MCF 10A (cell line): ENCODE measurements around the gene CCL18. TPM values are rescaled to one million over a fixed set of nuclear protein-coding genes. Genes with fewer than 3 reads are reported as not detected.
"Not testable (repeated sequence)": the region's sequence is repeated elsewhere in the genome, so short reads cannot be mapped to it uniquely, and the experiment has no call there.

ENCODE experiments used
- BruUV-seq: library from RNA; stranded (reverse); fragments of 400-500 nt; replicated peaks from 2 replicates; lab custom pipeline; 2021; lab: Mats Ljungman, UMichigan
- CTCF ChIA-PET: fragments of 300-600 bp; sonication (Branson Sonifier 250); formaldehyde crosslinking; extraction: SDS; loops from one replicate; lab custom pipeline; 2021; ENCODE audit warnings: antibody characterized with exemption, inconsistent platforms; lab: Yijun Ruan, JAX
- POLR2A ChIA-PET: fragments of 300-600, 350-650 bp; sonication (Branson Sonifier 250); formaldehyde crosslinking; extraction: SDS; loops from one replicate; lab custom pipeline; 2020; ENCODE audit warnings: antibody characterized with exemption, inconsistent platforms; lab: Yijun Ruan, JAX
- DNase-seq: peaks from one replicate; pipeline ENCODE4 v3.0.0-alpha.2; 2018; ENCODE audit not compliant: unreplicated experiment
- H3K27ac Mint-ChIP-seq: one replicate; pipeline ENCODE4 v1.8.0; 2022; ENCODE audit warnings: mild to moderate bottlenecking, low read depth, mixed read lengths; ENCODE audit not compliant: unreplicated experiment
- H3K27me3 Mint-ChIP-seq: one replicate; pipeline ENCODE4 v1.8.0; 2022; ENCODE audit warnings: mixed read lengths; ENCODE audit not compliant: insufficient read depth, unreplicated experiment
- H3K36me3 Mint-ChIP-seq: one replicate; pipeline ENCODE4 v1.8.0; 2022; ENCODE audit warnings: mild to moderate bottlenecking, moderate library complexity, mixed read lengths; ENCODE audit not compliant: insufficient read depth, unreplicated experiment
- H3K4me1 Mint-ChIP-seq: one replicate; pipeline ENCODE4 v1.8.0; 2022; ENCODE audit warnings: mixed read lengths; ENCODE audit not compliant: insufficient read depth, unreplicated experiment
- H3K4me3 Mint-ChIP-seq: one replicate; pipeline ENCODE4 v1.8.0; 2022; ENCODE audit warnings: mild to moderate bottlenecking, moderate library complexity, mixed read lengths; ENCODE audit not compliant: unreplicated experiment
- H3K9me3 Mint-ChIP-seq: one replicate; pipeline ENCODE4 v1.8.0; 2022; ENCODE audit warnings: mixed read lengths; ENCODE audit not compliant: unreplicated experiment
- intact Hi-C: fragments of 100-400 bp; cut with micrococcal nuclease; formaldehyde crosslinking; loops from 2 replicates; pipeline ENCODE4 v1.14.1; 2022
- total RNA-seq: library from RNA; stranded (reverse); gene quantifications from 2 replicates; pipeline ENCODE4 v1.2.3, GENCODE V29; 2022
- TF ChIP-seq, protein P1 (sequence below): fragments of 200-600 bp; IDR thresholded peaks from one replicate; pipeline ENCODE4 v1.8.0; 2022; ENCODE audit warnings: antibody characterized with exemption, mild to moderate bottlenecking; ENCODE audit not compliant: unreplicated experiment

The CCL18 gene
- total RNA-seq, 1 experiment from 2014 or later, result not detected

DNA sequence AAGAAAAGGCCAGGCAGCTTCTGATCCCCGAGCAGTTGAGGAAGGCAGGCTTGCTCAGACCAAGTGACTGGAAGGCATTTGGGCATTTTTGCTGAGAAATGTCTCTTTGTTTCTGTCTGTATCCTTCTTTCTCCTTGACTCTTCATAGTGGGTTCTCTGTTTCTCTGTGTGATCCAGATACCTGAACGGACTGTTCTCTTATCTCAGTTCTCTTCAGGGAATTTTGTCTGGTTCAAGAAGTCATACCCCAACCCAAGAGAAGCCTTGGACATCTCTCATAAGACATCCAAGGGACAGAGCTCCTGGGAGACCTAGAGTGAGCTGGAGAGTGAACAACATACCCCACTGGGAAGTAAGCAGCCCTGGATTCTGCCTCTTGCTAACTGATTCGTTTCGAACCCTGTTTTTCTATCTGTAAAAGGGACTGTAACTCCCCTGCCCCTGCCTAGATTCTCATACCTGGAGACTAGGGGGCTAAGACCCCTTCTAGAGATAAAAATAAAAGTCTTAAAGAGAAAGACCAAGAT lies 25.3 kb downstream of the CCL18 start:
- H3K4me3 Mint-ChIP-seq, result no peak overlapping the region
- H3K9me3 Mint-ChIP-seq, result no peaks in the 10 kb centered on the region
- BruUV-seq, result no TSS peak
- ChIA-PET POLR2A (no interaction called here), CTCF (interaction anchor here (0.7 to 1.1 kb wide), 2 partner anchors 59 to 130 kb away, joined by 3 read pairs; no protein-coding TSS in a partner anchor)
- H3K36me3 Mint-ChIP-seq, result no peaks in the 10 kb centered on the region
- no peak for DNase-seq
- H3K27me3 Mint-ChIP-seq, result peaks cover 88% of the 10 kb centered on the region
- H3K4me1 Mint-ChIP-seq, result peaks cover 5% of the 10 kb centered on the region
- intact Hi-C loops, result no loop called here
- H3K27ac Mint-ChIP-seq, result no peak overlapping the region
- TF ChIP-seq, protein P1, sequence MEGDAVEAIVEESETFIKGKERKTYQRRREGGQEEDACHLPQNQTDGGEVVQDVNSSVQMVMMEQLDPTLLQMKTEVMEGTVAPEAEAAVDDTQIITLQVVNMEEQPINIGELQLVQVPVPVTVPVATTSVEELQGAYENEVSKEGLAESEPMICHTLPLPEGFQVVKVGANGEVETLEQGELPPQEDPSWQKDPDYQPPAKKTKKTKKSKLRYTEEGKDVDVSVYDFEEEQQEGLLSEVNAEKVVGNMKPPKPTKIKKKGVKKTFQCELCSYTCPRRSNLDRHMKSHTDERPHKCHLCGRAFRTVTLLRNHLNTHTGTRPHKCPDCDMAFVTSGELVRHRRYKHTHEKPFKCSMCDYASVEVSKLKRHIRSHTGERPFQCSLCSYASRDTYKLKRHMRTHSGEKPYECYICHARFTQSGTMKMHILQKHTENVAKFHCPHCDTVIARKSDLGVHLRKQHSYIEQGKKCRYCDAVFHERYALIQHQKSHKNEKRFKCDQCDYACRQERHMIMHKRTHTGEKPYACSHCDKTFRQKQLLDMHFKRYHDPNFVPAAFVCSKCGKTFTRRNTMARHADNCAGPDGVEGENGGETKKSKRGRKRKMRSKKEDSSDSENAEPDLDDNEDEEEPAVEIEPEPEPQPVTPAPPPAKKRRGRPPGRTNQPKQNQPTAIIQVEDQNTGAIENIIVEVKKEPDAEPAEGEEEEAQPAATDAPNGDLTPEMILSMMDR, result no peak

DNA sequence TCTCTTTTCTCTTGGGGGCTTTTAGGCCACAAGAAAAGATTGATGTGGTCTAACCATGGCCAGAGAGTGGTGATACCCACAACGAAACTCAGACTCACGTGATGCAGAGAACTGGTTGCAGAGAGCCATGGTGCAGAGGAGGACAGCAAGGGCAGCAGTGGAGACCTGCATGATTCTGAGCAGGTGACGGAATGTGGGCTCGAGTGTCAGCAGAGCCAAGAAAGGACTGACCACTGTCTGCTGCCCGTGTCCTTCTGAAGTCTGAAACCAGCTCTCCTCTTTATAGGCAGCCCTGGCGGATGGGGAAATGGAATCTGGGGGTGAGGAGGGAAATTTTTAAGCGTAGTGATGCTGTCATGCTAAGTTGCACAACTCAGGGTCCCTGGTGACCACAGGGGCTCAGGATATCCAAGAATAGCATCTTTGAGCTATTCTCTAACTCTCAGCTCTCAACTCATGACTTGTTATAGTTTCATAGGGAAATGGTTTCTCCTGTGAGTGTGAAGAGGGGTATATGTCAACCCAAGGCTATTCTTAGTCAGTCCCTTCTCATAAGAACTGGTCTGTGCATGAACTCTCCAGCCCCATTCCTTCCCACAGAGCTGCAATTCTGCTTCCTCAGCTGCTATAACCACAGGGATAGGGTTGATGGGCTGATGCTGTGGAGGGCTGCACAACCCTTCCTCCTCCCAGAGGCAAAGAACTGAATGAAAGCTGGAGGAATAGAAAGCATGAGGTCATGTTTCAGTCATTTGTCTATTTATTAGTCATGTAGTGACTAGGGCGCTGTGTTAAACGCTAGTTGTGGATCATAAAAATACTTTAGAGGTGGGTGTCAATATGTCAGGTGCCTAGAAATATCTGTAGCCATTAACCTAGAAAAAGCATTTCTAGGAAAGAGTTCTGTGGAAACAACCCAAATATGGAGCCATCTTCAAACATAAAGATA lies 26.1 kb downstream of the CCL18 start, which contains the start of gene CCL3:
Gene CCL3, minus strand, starts transcription at position 256 of the 949 bp plus-strand sequence. Its CDS starts 85 bp downstream, at position 171.
- peaks cover 4% of the 10 kb centered on the region for H3K36me3 Mint-ChIP-seq
- TF ChIP-seq, protein P1, result no peak
- H3K4me3 Mint-ChIP-seq, result no peak within 1 kb of the TSS
- H3K27me3 Mint-ChIP-seq, result peaks cover 95% of the 10 kb centered on the region
- POLR2A ChIA-PET, result no interaction called here
- CTCF ChIA-PET, result interaction anchor here (0.8 kb wide), 1 partner anchor 16 kb away, joined by 3 read pairs; no protein-coding TSS in a partner anchor
- DNase-seq, result no peak
- BruUV-seq, result no TSS peak
- H3K4me1 Mint-ChIP-seq, result peaks cover 9% of the 10 kb centered on the region
- no peaks in the 10 kb centered on the region for H3K9me3 Mint-ChIP-seq
- intact Hi-C loops, result no loop called here
- H3K27ac Mint-ChIP-seq, result no peak within 1 kb of the TSS

DNA sequence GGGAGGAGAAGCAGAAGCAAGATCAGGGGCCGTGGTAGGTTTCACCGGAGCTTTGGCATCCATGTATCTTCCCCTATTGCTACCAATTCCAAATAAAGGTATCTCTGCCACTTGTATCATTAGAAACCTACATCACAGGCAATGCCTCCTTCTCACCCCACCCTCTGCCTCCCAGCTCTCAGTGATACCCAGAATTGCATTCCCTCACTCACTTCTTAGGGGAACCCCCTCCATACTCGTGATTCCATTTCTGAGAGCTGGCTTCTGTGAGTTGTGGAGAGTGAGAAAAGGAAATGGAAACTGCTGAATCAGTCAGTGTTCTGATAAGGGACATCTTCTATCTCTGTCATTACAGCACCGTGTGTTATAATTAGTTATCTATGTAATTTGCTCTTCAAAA lies 28.2 kb downstream of the CCL18 start:
- no peak for DNase-seq
- ChIA-PET POLR2A (no interaction called here), CTCF (interaction anchor here (1.6 kb wide), 1 partner anchor 57 kb away, joined by 4 read pairs; no protein-coding TSS in a partner anchor)
- Mint-ChIP-seq H3K27me3 (peaks cover 87% of the 10 kb centered on the region), H3K4me3 (no peak overlapping the region), H3K27ac (no peak overlapping the region), H3K4me1 (peaks cover 9% of the 10 kb centered on the region), H3K9me3 (no peaks in the 10 kb centered on the region), H3K36me3 (peaks cover 6% of the 10 kb centered on the region)
- intact Hi-C loops, result no loop called here
- TF ChIP-seq, protein P1, result no peak
- BruUV-seq, result no TSS peak

DNA sequence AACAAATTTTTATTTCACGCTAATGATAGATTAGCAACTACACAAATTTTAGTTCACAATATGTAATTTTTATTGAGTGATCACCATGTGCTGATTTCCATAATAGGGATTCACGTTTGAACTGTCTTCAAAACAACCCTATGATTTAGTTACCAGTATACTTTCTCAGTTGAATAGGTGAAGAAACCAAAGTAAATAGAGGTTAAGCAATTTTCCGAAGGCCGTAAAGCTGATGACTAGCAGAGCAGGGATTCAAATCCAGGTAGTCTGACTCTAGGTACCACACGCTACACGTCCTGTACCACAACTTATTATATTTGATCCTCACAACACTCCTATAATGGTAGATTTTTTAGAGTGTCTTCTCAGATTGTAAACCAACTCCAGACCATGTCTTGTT lies 28.6 kb downstream of the CCL18 start:
- BruUV-seq, DNase-seq, H3K9me3 Mint-ChIP-seq, H3K36me3 Mint-ChIP-seq, H3K4me3 Mint-ChIP-seq, H3K27ac Mint-ChIP-seq, intact Hi-C loops, H3K4me1 Mint-ChIP-seq, POLR2A ChIA-PET: not testable (repeated sequence)
- peaks cover 83% of the 10 kb centered on the region for H3K27me3 Mint-ChIP-seq
- CTCF ChIA-PET, result interaction anchor here (1.6 kb wide), 1 partner anchor 56 kb away, joined by 4 read pairs; no protein-coding TSS in a partner anchor
